Trophoblast cell (in vitro differentiated cells and primary cell): ENCODE results near the gene NUP210.

Experiments used
- DNase-seq, 2 donors: peaks; one replicate each; pipeline ENCODE4 v3.0.0-alpha.2; 2016
- H2AFZ ChIP-seq: 2 replicates; pipeline ENCODE4 v1.6.1; 2013; ENCODE audit warnings: low read length, moderate library complexity, mild to moderate bottlenecking; ENCODE audit not compliant: insufficient read depth, poor library complexity
- H2AK5ac ChIP-seq: 2 replicates; pipeline ENCODE4 v1.6.1; 2013; ENCODE audit warnings: mild to moderate bottlenecking, low read length
- H2BK120ac ChIP-seq: 2 replicates; pipeline ENCODE4 v1.6.1; 2013; ENCODE audit warnings: low read length, mild to moderate bottlenecking, moderate library complexity; ENCODE audit not compliant: insufficient read depth, poor library complexity
- H2BK12ac ChIP-seq: 2 replicates; pipeline ENCODE4 v1.6.1; 2013; ENCODE audit warnings: mild to moderate bottlenecking, low read length, moderate library complexity
- H2BK5ac ChIP-seq: 2 replicates; pipeline ENCODE4 v1.6.1; 2013; ENCODE audit warnings: low read length, low read depth, moderate library complexity, mild to moderate bottlenecking; ENCODE audit not compliant: poor library complexity
- H3K14ac ChIP-seq: 2 replicates; pipeline ENCODE4 v1.6.1; 2013; ENCODE audit warnings: mild to moderate bottlenecking, low read length
- H3K18ac ChIP-seq: 2 replicates; pipeline ENCODE4 v1.6.1; 2013; ENCODE audit warnings: mild to moderate bottlenecking, low read length
- H3K23ac ChIP-seq: 2 replicates; pipeline ENCODE4 v1.6.1; 2013; ENCODE audit warnings: low read length
- H3K27ac ChIP-seq: 2 replicates; pipeline ENCODE4 v1.5.1; 2013; ENCODE audit warnings: low read depth, mild to moderate bottlenecking, inconsistent platforms, low read length, moderate library complexity
- H3K27me3 ChIP-seq: 2 replicates; pipeline ENCODE4 v1.6.1; 2013; ENCODE audit warnings: inconsistent platforms, mild to moderate bottlenecking, low read length, moderate library complexity; ENCODE audit not compliant: insufficient read depth
- H3K36me3 ChIP-seq, 2 experiments: 1 replicate in 1 of 2; 2 replicates in 1 of 2; pipeline ENCODE4 v1.6.1; 2013; ENCODE audit warnings: low read length in 2 of 2, mild to moderate bottlenecking in 2 of 2, moderate library complexity in 1 of 2; ENCODE audit not compliant: insufficient read depth in 2 of 2, control insufficient read depth in 1 of 2
- H3K4ac ChIP-seq: 2 replicates; pipeline ENCODE4 v1.6.1; 2013; ENCODE audit warnings: low read depth, mild to moderate bottlenecking, low read length, moderate library complexity
- H3K4me1 ChIP-seq, 2 experiments: 1 replicate in 1 of 2; 2 replicates in 1 of 2; pipeline ENCODE4 v1.6.1; 2013; ENCODE audit warnings: low read length in 2 of 2, mild to moderate bottlenecking in 2 of 2, moderate library complexity in 1 of 2; ENCODE audit not compliant: insufficient read depth in 2 of 2, control insufficient read depth in 1 of 2
- H3K4me2 ChIP-seq: 2 replicates; pipeline ENCODE4 v1.6.1; 2013; ENCODE audit warnings: inconsistent platforms, mild to moderate bottlenecking, low read length, moderate library complexity
- H3K4me3 ChIP-seq: 2 replicates; pipeline ENCODE4 v1.5.1; 2013; ENCODE audit warnings: mild to moderate bottlenecking, low read depth, low read length, inconsistent platforms
- H3K79me1 ChIP-seq: one replicate; pipeline ENCODE4 v1.6.1; 2013; ENCODE audit warnings: low read length
- H3K79me2 ChIP-seq: 2 replicates; pipeline ENCODE4 v1.6.1; 2013; ENCODE audit warnings: low read length, mild to moderate bottlenecking; ENCODE audit not compliant: control insufficient read depth, insufficient read depth, poor library complexity
- H3K9ac ChIP-seq: 2 replicates; pipeline ENCODE4 v1.6.1; 2013; ENCODE audit warnings: mild to moderate bottlenecking, low read length
- H3K9me3 ChIP-seq: 2 replicates; pipeline ENCODE4 v1.6.1; 2013; ENCODE audit warnings: low read depth, mild to moderate bottlenecking, control low read depth, inconsistent platforms, low read length; ENCODE audit not compliant: insufficient read depth
- H4K12ac ChIP-seq: 2 replicates; pipeline ENCODE4 v1.6.1; 2013; ENCODE audit warnings: low read depth, mild to moderate bottlenecking, low read length, moderate library complexity
- H4K8ac ChIP-seq: 2 replicates; pipeline ENCODE4 v1.6.1; 2013; ENCODE audit warnings: low read depth, mild to moderate bottlenecking, low read length, moderate library complexity
- H4K91ac ChIP-seq: one replicate; pipeline ENCODE4 v1.6.1; 2013; ENCODE audit warnings: low read depth, mild to moderate bottlenecking, low read length, moderate library complexity
- WGBS: extraction: QIAGEN DNeasy Blood & Tissue Kit; methylation state at CpG from one replicate; pipeline ENCODE4 v1.1.7; 2013; ENCODE audit warnings: missing lambda C conversion rate; ENCODE audit not compliant: insufficient read length, insufficient coverage; ENCODE audit errors: extremely low coverage; 5-methylcytosine and 5-hydroxymethylcytosine counted together

Gene NUP210

DNA sequence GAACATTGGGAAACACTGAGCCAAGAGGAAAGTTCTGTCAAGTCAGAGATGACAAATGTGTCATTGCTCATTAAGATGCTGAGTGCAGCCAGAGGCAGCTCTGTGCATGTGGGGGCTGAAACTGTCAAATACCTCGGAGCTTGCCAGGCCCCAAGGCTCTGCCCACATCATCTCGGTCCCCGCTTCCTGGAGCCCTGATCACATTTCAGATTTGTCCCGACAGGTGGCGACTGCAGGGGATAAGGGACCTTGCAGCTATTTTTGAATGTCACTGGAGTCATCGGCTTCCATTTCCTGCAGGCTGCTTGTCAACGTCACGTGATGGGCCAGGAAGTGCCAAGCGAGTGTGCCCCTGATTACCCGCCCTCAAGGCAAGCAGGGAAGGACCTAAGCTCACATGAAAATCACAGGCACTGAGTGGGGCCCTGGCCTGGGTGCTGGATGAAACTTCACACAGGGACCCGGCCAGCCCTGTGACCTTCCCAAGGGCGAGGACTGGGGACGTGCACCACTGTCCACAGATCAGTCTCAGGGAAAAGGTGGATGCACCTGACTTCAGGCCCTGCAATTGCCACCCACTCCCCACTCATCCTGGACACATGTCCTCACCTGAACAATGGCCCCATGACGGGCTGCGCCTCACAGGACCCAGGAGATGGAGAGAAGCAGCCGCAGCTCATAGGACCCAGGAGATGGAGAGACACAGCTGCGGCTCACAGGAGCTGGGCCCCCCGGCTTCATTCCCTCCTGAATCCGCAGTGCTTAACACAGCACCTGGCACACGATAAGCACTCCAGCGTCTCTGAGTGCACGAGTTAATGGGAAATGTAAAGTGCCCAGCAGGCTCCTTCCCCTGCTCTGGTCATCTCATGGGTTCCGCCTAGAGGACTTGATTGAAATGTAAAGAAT, 73.4 kb downstream of the NUP210 start:
- Histone ChIP-seq H2BK120ac (no peak overlapping the region), H4K91ac (no peak overlapping the region), H2AFZ (no peak overlapping the region), H3K4me3 (no peak overlapping the region), H3K9ac (no peak overlapping the region), H2BK5ac (no peak overlapping the region), H3K36me3 (no peaks in the 10 kb centered on the region), H3K4me2 (no peak overlapping the region), H3K14ac (no peak overlapping the region), H3K18ac (no peak overlapping the region), H3K79me1 (no peaks in the 10 kb centered on the region), H3K9me3 (no peaks in the 10 kb centered on the region), H2AK5ac (no peak overlapping the region), H3K23ac (no peak overlapping the region), H4K8ac (no peak overlapping the region), H3K4me1 (peaks cover 0 to 2% of the 10 kb centered on the region in 2 experiments), H3K27me3 (no peaks in the 10 kb centered on the region), H3K79me2 (no peaks in the 10 kb centered on the region), H4K12ac (no peak overlapping the region), H3K4ac (no peak overlapping the region), H3K27ac (no peak overlapping the region), H2BK12ac (no peak overlapping the region)
- no CpG with 5 or more reads among the region's 23 CpGs for WGBS
- DNase-seq, result peak in 1 of 2 donors; percentile 35

DNA sequence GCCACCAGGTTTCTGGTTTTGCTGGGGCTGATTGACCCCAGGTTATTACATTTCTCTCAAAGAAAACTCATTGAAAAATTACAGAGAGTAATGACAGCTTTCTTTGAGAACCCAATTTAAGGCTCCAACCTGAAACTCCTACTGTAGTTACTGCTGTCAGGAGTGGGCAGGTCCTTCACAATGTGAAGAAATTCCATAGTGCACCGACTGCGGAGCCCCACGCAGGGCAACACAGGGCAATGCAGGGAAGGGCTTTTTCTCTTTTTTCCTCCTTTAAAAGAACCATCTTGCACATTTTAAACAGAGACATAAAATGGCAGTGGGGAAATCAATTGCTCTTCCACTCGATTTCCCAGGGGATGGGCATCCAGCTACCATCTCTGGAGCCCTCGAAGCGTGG, 74.3 kb downstream of the NUP210 start:
- no CpG with 5 or more reads among the region's 6 CpGs for WGBS

DNA sequence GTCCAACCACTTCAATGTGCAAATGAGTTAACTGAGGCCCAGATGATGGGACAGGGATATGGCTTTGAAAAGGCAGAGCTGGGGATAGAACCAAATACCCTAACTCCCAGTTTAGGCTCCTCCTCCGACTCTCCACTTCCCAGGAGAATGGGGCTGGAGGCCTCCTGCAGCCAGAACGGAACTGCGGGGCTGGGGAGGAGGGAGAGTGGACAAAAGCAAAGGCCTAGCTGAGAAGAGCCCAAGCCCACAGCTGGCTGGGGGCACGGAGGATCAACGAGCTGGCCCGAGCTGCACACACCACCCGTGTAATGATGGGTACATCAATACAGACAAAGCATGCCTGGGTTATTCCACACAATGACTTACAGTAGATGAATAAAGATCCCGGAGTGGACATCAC, 74.8 kb downstream of the NUP210 start:
- DNase-seq, result no peak
- no peak overlapping the region for H2BK12ac ChIP-seq
- no peaks in the 10 kb centered on the region for H3K36me3 ChIP-seq
- WGBS, result no CpG with 5 or more reads among the region's 8 CpGs
- no peak overlapping the region for H3K14ac ChIP-seq
- H2BK5ac ChIP-seq, result no peak overlapping the region
- H2BK120ac ChIP-seq, result no peak overlapping the region
- H2AFZ ChIP-seq, result no peak overlapping the region
- no peak overlapping the region for H3K4ac ChIP-seq
- no peak overlapping the region for H3K9ac ChIP-seq
- H3K18ac ChIP-seq, result no peak overlapping the region
- no peak overlapping the region for H2AK5ac ChIP-seq
- H3K79me2 ChIP-seq, result no peaks in the 10 kb centered on the region
- no peak overlapping the region for H4K12ac ChIP-seq
- no peaks in the 10 kb centered on the region for H3K79me1 ChIP-seq
- H4K91ac ChIP-seq, result no peak overlapping the region
- H3K4me2 ChIP-seq, result no peak overlapping the region
- H3K4me1 ChIP-seq, result peaks cover 0 to 2% of the 10 kb centered on the region in 2 experiments
- H4K8ac ChIP-seq, result no peak overlapping the region
- no peak overlapping the region for H3K27ac ChIP-seq
- H3K4me3 ChIP-seq, result no peak overlapping the region
- H3K9me3 ChIP-seq, result no peaks in the 10 kb centered on the region
- no peak overlapping the region for H3K23ac ChIP-seq
- no peaks in the 10 kb centered on the region for H3K27me3 ChIP-seq

More for the DNA sequence above, 74.3 kb downstream of the NUP210 start:
- no peak overlapping the region for H2BK120ac ChIP-seq
- no peaks in the 10 kb centered on the region for H3K27me3 ChIP-seq
- H3K4me3 ChIP-seq, result no peak overlapping the region
- no peak overlapping the region for H3K23ac ChIP-seq
- H3K9me3 ChIP-seq, result no peaks in the 10 kb centered on the region
- H4K12ac ChIP-seq, result no peak overlapping the region
- H2BK5ac ChIP-seq, result no peak overlapping the region
- no peak overlapping the region for H3K14ac ChIP-seq
- no peaks in the 10 kb centered on the region for H3K79me2 ChIP-seq
- peaks cover 0 to 2% of the 10 kb centered on the region in 2 experiments for H3K4me1 ChIP-seq
- no peaks in the 10 kb centered on the region for H3K36me3 ChIP-seq
- no peak overlapping the region for H4K8ac ChIP-seq
- H3K9ac ChIP-seq, result no peak overlapping the region
- no peaks in the 10 kb centered on the region for H3K79me1 ChIP-seq
- no peak overlapping the region for H3K18ac ChIP-seq
- no peak for DNase-seq
- H3K4ac ChIP-seq, result no peak overlapping the region
- no peak overlapping the region for H2AK5ac ChIP-seq
- H2AFZ ChIP-seq, result no peak overlapping the region
- H3K4me2 ChIP-seq, result no peak overlapping the region
- H2BK12ac ChIP-seq, result no peak overlapping the region
- H3K27ac ChIP-seq, result no peak overlapping the region
- no peak overlapping the region for H4K91ac ChIP-seq

DNA sequence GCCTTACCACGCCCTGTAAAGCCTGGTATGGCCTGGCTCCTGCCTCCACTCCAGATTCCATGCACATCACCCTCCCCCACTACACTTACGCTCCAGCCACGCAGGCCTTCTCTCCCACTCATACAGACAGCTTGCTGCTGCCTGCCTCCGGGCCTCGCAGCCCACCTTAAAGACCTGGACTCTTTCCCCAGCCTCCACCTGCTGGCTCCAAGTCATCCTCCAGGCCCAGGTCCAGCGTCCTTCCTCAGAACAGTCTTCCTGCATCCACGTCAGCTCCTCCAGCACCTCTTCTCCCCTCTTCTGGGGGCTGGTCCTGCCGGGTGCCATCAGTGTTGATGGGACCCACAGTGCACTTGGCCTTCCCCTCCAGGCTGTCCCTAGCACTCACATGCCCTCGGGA, 75.5 kb downstream of the NUP210 start:
- H3K4me1 ChIP-seq, result peaks cover 0 to 2% of the 10 kb centered on the region in 2 experiments
- no peak overlapping the region for H2AFZ ChIP-seq
- no peak for DNase-seq
- H3K36me3 ChIP-seq, result no peaks in the 10 kb centered on the region
- H3K4me2 ChIP-seq, result no peak overlapping the region
- no peak overlapping the region for H4K8ac ChIP-seq
- H3K79me1 ChIP-seq, result no peaks in the 10 kb centered on the region
- H4K91ac ChIP-seq, result no peak overlapping the region
- no peak overlapping the region for H2BK5ac ChIP-seq
- no peak overlapping the region for H4K12ac ChIP-seq
- H3K4me3 ChIP-seq, result no peak overlapping the region
- H3K27me3 ChIP-seq, result no peaks in the 10 kb centered on the region
- H3K4ac ChIP-seq, result no peak overlapping the region
- whole genome bisulfite sequencing, result no CpG with 5 or more reads among the region's 9 CpGs
- no peaks in the 10 kb centered on the region for H3K9me3 ChIP-seq
- H3K23ac ChIP-seq, result no peak overlapping the region
- H3K14ac ChIP-seq, result no peak overlapping the region
- no peak overlapping the region for H2BK120ac ChIP-seq
- no peak overlapping the region for H2BK12ac ChIP-seq
- H3K27ac ChIP-seq, result no peak overlapping the region
- no peak overlapping the region for H3K9ac ChIP-seq
- no peak overlapping the region for H2AK5ac ChIP-seq
- no peaks in the 10 kb centered on the region for H3K79me2 ChIP-seq
- no peak overlapping the region for H3K18ac ChIP-seq
